Measurements from ENCODE around the gene STPG3. TPM values are rescaled to one million over a fixed set of nuclear protein-coding genes. Genes with fewer than 3 reads are reported as not detected.

STPG3 gene
- total and polyA plus RNA-seq, 9 of the 15 experiments (the other 6 are each of a cell fraction or from before 2014, with no cell fraction given): not detected

- Histone ChIP-seq H3K27ac (ENCODE audit: extremely low read depth, low read depth, low read length) (no peak overlapping the region), H3K36me3 (ENCODE audit: control insufficient read depth, insufficient read depth, low read length) (peaks cover 35% of the 10 kb centered on the region; the same call in 2 of the 3 replicates), H3K27me3 (ENCODE audit: control insufficient read depth in 2 of 2, insufficient read depth in 2 of 2, low read length in 2 of 2) (no peaks in the 10 kb centered on the region), H3K79me2 (ENCODE audit: control insufficient read depth, insufficient read depth, low read length) (peaks cover 18% of the 10 kb centered on the region; the same call in 2 of the 3 replicates), H3K9me1 (ENCODE audit: control insufficient read depth, insufficient read depth, low read length) (no peaks in the 10 kb centered on the region), H2AFZ (ENCODE audit: low read depth, low read length) (no peak overlapping the region), H3K9ac (ENCODE audit: insufficient read depth in 1 of 2, low read depth in 2 of 2, low read length in 2 of 2) (peak overlapping the region in 1 of 2 experiments; percentile 92; a peak in 2 of 4 replicates), H3K4me2 (ENCODE audit: insufficient read depth, low read length) (no peak overlapping the region; the same call in 1 of the 2 replicates), H4K20me1 (replicated peaks; ENCODE audit: control insufficient read depth, insufficient read depth, low read length) (peaks cover 2% of the 10 kb centered on the region; the same call in 1 of the 2 replicates), H3K9me3 (replicated peaks; ENCODE audit: control insufficient read depth, insufficient read depth, low read depth, low read length) (no peaks in the 10 kb centered on the region), H3K4me3 (no peak overlapping the region), H3K4me1 (replicated peaks in 1 of 2; ENCODE audit: control insufficient read depth in 2 of 2, insufficient read depth in 2 of 2, low read length in 2 of 2) (peaks cover 27 to 88% of the 10 kb centered on the region in 2 experiments)
- WGBS (ENCODE audit: insufficient coverage, low coverage, missing lambda C conversion rate): 92% methylated on average over 24 of the region's 30 CpGs
- DNase-seq (ENCODE audit: extremely low read depth in 1 of 4, low spot score in 3 of 4): no peak
- ChIA-PET CTCF (ENCODE audit: low intra/inter-chr PET ratio) (no interaction called here), POLR2A (interaction anchor here (0.6 to 1.6 kb wide), 6 partner anchors 10 to 89 kb away, joined by 3 to 5 read pairs (median 4); no protein-coding TSS in a partner anchor)
- TF ChIP-seq COPS2 (conservative IDR thresholded peaks at IDR 0.05): no peak
- no peak for TF ChIP-seq TCF7L2 (IDR thresholded peaks at IDR 0.05; ENCODE audit: low read depth, low read length)
- TF ChIP-seq NBN (IDR thresholded peaks at IDR 0.05; ENCODE audit: low read depth): no peak
- 0 out of 2 replicates have a peak, but pooled peaks have one; percentile 13 for TF ChIP-seq RBFOX2 (IDR thresholded peaks at IDR 0.05; ENCODE audit: low read depth, low read length)
- no TSS peak for BruUV-seq (replicated peaks)
- no peak for FAIRE-seq
- intact Hi-C loops (cut with micrococcal nuclease) (no loop called here), in situ Hi-C loops (cut with MboI) (no loop called here)
- ATAC-seq: no peak
These were observed 34.7 kb upstream of the STPG3 start for GRCh38 chr9:137216188-137216965.
